Measurements from ENCODE around the gene NSRP1. TPM values are rescaled to one million over a fixed set of nuclear protein-coding genes. Genes with fewer than 3 reads are reported as not detected.

Gene NSRP1
- total and polyA plus RNA-seq, 7 donors, result 13.6 to 32.7 (median 19.4) TPM

- H3K4me1 ChIP-seq, result peaks cover 9% of the 10 kb centered on the region
- no peaks in the 10 kb centered on the region for H3K9me3 ChIP-seq
- H3K36me3 ChIP-seq (ENCODE audit: insufficient read depth in 1 of 2, low read depth in 1 of 2), result no peaks in the 10 kb centered on the region
- TF ChIP-seq, protein P1, sequence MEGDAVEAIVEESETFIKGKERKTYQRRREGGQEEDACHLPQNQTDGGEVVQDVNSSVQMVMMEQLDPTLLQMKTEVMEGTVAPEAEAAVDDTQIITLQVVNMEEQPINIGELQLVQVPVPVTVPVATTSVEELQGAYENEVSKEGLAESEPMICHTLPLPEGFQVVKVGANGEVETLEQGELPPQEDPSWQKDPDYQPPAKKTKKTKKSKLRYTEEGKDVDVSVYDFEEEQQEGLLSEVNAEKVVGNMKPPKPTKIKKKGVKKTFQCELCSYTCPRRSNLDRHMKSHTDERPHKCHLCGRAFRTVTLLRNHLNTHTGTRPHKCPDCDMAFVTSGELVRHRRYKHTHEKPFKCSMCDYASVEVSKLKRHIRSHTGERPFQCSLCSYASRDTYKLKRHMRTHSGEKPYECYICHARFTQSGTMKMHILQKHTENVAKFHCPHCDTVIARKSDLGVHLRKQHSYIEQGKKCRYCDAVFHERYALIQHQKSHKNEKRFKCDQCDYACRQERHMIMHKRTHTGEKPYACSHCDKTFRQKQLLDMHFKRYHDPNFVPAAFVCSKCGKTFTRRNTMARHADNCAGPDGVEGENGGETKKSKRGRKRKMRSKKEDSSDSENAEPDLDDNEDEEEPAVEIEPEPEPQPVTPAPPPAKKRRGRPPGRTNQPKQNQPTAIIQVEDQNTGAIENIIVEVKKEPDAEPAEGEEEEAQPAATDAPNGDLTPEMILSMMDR (IDR thresholded peaks at IDR 0.05), result no peak
- no peak for ATAC-seq
- no peak for DNase-seq
- 31 to 42% (median 37%) methylated on average over 6 of the region's 6 CpGs for WGBS, 3 donors
- peaks cover 0 to 7% (median 0%) of the 10 kb centered on the region in 3 donors for H3K27me3 ChIP-seq (ENCODE audit: insufficient read depth in 3 of 3, low read length in 2 of 3)
- intact Hi-C loops (cut with DNase I), result loop anchor here in 1 of 2 donors (2.0 to 10.0 kb wide), 3 partner anchors 69 to 513 kb away; no protein-coding TSS in a partner anchor
- H3K4me3 ChIP-seq, result no peak overlapping the region
- no peak overlapping the region for H3K27ac ChIP-seq
Observed at GRCh38 chr17:30091771-30092170, 24.8 kb upstream of the NSRP1 start.

DNA sequence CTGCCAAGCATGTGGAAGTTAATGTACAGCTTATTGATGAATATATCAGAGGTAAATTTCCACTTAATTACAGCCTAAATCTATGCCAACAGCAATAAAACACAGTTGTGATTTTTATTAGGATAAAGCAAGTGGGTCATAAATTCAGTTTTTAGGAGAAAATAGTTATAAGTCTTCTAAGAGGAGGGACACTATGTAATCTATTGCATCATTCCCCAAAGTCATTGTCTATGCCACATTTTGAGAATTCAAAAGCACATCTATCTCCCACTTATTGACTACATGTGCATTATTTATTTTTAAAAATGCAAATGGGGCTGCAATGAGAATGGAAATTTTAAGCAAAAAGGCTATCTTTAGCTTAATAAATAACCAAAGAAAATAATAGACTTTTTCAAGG lies 23.7 kb upstream of the NSRP1 start:
- no peaks in the 10 kb centered on the region for H3K36me3 ChIP-seq (ENCODE audit: insufficient read depth in 1 of 2, low read depth in 1 of 2)
- DNase-seq (no peak), ATAC-seq (no peak)
- intact Hi-C loops (cut with DNase I), result loop anchor here in 1 of 2 donors (2.0 to 10.0 kb wide), 3 partner anchors 71 to 514 kb away; no protein-coding TSS in a partner anchor
- peaks cover 0 to 7% (median 0%) of the 10 kb centered on the region in 3 donors for H3K27me3 ChIP-seq (ENCODE audit: insufficient read depth in 3 of 3, low read length in 2 of 3)
- H3K9me3 ChIP-seq, result no peaks in the 10 kb centered on the region
- H3K4me3 ChIP-seq, result no peak overlapping the region
- TF ChIP-seq, protein P1 (IDR thresholded peaks at IDR 0.05), result no peak
- H3K27ac ChIP-seq, result no peak overlapping the region
- H3K4me1 ChIP-seq, result peaks cover 9% of the 10 kb centered on the region

DNA sequence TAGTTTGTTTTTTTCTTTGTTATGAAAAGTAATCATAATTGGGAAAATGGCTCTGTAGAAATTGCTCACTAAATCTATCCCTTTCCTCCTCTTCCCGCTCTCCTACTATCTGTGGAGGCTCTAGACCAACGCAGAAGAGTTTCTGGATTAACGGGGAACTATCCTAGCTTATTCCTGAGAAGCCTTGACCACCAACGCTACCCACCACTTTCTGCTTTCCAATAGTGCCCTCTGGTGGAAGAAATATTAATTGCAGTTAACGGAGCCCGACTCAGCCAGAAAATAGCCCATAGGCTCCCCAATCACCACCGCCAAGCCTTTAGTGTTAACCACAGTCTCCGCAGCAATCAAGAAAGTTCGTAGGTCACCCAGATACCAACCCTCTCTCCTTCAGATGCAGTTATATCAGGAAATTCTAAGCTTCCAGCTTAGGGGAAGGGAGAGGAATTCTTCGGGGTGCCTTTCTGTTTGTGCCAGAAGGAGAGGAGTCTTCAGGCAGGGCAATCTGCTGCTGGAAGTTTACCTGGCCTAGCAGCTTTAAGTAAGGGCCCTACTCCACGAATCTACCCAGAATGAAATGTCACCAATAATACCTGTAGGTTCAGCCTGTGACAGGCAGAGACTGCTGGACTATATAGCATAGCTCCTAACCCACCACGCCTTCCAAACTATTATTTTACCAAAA lies 23.0 kb upstream of the NSRP1 start:
- peak in 1 of 2 donors; percentile 14 for DNase-seq
- TF ChIP-seq, protein P1 (IDR thresholded peaks at IDR 0.05), result peak; percentile 82
- Histone ChIP-seq H3K27me3 (ENCODE audit: insufficient read depth in 3 of 3, low read length in 2 of 3) (no peaks in the 10 kb centered on the region), H3K36me3 (ENCODE audit: insufficient read depth in 1 of 2, low read depth in 1 of 2) (no peaks in the 10 kb centered on the region), H3K4me3 (no peak overlapping the region), H3K9me3 (no peaks in the 10 kb centered on the region), H3K4me1 (peaks cover 9% of the 10 kb centered on the region), H3K27ac (no peak overlapping the region)
- intact Hi-C loops (cut with DNase I), result loop anchor here in 1 of 2 donors (2.0 to 10.0 kb wide), 3 partner anchors 71 to 515 kb away; no protein-coding TSS in a partner anchor
- 17 to 20% (median 18%) methylated on average over 12 of the region's 12 CpGs for WGBS, 3 donors
- ATAC-seq, result peak; percentile 63 to 83 (median 71)

GRCh38 chr17:30095507-30096244 lies 20.9 kb upstream of the NSRP1 start:
- ATAC-seq, result peak; percentile 79 to 92 (median 84)
- Histone ChIP-seq H3K9me3 (no peaks in the 10 kb centered on the region), H3K36me3 (ENCODE audit: insufficient read depth in 1 of 2, low read depth in 1 of 2) (no peaks in the 10 kb centered on the region), H3K4me1 (peaks cover 9% of the 10 kb centered on the region), H3K27ac (peak overlapping the region; percentile 44), H3K27me3 (ENCODE audit: insufficient read depth in 3 of 3, low read length in 2 of 3) (no peaks in the 10 kb centered on the region), H3K4me3 (no peak overlapping the region)
- DNase-seq, result no peak
- TF ChIP-seq, protein P1 (IDR thresholded peaks at IDR 0.05), result peak; percentile 35
- intact Hi-C loops (cut with DNase I), result loop anchor here in 1 of 2 donors (10.0 kb wide), 1 partner anchor 291 kb away; no protein-coding TSS in a partner anchor
- 30 to 59% (median 42%) methylated on average over 4 of the region's 4 CpGs for WGBS, 3 donors
